Esophagus muscularis mucosa (tissue), 4 donors: ENCODE data around the gene COL4A6.

Experiments used
- EP300 ChIP-seq: sonication (generic); formaldehyde crosslinking; IDR thresholded peaks from one replicate; pipeline ENCODE4 v1.6.1; 2017; ENCODE audit warnings: antibody characterized with exemption
- POLR2A ChIP-seq: fragments of 450-650 bp; IDR thresholded peaks from one replicate; pipeline ENCODE4 v1.6.1; 2017; ENCODE audit warnings: antibody characterized with exemption, moderate library complexity, mild to moderate bottlenecking, low read depth
- POLR2AphosphoS5 ChIP-seq, 2 donors: sonication (generic); formaldehyde crosslinking; IDR thresholded peaks; one replicate each; pipeline ENCODE4 v1.6.1; 2017; ENCODE audit warnings: antibody characterized with exemption in 2 of 2
- TF ChIP-seq, protein P1 (sequence below), 3 experiments: fragments of 200-600 bp in 2 of 3; fragments of 450-650 bp in 1 of 3; sonication (generic) in 2 of 3; IDR thresholded peaks; one replicate each; pipeline ENCODE4 v1.5.1; 2017 to 2019; ENCODE audit warnings: antibody characterized with exemption in 3 of 3, mild to moderate bottlenecking in 2 of 3, moderate library complexity in 1 of 3

DNA sequence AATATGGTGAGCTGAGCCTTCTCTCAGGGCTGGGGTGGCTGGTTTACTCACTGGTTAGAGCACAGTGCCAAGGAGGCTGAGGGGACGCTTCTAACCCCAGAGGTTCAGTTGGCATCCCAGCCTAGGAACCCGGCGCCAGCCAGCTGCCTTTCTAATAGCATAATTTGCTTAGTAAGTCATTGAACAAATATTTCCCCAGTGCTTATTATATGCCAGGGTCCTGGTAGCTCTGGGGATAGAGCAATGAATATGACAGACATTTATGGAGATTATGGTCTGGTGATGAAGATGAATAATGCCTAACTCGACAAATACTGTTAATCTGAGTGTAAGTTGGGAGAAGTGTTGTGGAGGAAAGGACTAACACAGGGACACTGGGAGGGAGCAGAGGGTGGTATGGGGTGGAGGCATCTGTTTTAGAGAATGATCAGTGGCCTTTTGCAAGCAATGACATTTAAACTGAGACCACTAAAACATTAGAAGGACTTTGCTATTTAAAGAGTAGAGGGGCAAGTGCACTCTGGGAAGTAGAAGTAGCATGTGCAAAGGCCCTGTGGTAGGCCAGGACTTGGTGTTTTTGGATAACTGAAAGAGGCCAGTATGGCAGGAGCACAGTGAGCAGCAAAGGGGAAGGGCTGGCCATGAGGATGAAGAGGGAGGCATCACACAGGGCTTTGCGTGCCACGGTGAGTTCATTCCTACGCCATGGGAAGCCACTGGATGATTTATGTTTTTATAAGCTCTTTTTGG lies 274.7 kb downstream of the COL4A6 start:
- TF ChIP-seq, protein P1, sequence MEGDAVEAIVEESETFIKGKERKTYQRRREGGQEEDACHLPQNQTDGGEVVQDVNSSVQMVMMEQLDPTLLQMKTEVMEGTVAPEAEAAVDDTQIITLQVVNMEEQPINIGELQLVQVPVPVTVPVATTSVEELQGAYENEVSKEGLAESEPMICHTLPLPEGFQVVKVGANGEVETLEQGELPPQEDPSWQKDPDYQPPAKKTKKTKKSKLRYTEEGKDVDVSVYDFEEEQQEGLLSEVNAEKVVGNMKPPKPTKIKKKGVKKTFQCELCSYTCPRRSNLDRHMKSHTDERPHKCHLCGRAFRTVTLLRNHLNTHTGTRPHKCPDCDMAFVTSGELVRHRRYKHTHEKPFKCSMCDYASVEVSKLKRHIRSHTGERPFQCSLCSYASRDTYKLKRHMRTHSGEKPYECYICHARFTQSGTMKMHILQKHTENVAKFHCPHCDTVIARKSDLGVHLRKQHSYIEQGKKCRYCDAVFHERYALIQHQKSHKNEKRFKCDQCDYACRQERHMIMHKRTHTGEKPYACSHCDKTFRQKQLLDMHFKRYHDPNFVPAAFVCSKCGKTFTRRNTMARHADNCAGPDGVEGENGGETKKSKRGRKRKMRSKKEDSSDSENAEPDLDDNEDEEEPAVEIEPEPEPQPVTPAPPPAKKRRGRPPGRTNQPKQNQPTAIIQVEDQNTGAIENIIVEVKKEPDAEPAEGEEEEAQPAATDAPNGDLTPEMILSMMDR (IDR thresholded peaks at IDR 0.05), result no peak
- TF ChIP-seq POLR2AphosphoS5 (IDR thresholded peaks at IDR 0.05), result no peak
- TF ChIP-seq POLR2A, result no peak
- TF ChIP-seq EP300, result no peak
